ENCODE data around the gene FGD5. TPM values are rescaled to one million over a fixed set of nuclear protein-coding genes. Genes with fewer than 3 reads are reported as not detected.

The FGD5 gene
- polyA plus RNA-seq, 1 of the 3 experiments (the other 2 are of a cell fraction), result not detected

GRCh38 chr3:14885307-14885706 lies 66.5 kb downstream of the FGD5 start:
- no peaks in the 10 kb centered on the region for H3K79me2 ChIP-seq (ENCODE audit: insufficient read depth)
- 77% methylated on average over 13 of the region's 13 CpGs for WGBS (ENCODE audit: low lambda C conversion rate)
- H3F3A ChIP-seq (replicated peaks; ENCODE audit: insufficient read depth), result no peaks in the 10 kb centered on the region
- no peak overlapping the region for H3K27ac ChIP-seq (ENCODE audit: low read depth in 2 of 2, low read length in 1 of 2)
- H3K27me3 ChIP-seq (ENCODE audit: insufficient read depth), result no peaks in the 10 kb centered on the region; the same call in 1 of the 2 replicates
- H3K9me2 ChIP-seq, result no peaks in the 10 kb centered on the region
- POLR2A ChIA-PET, result no interaction called here
- H3K36me3 ChIP-seq (replicated peaks in 1 of 2; ENCODE audit: control insufficient read depth in 1 of 2, insufficient read depth in 2 of 2, low read length in 1 of 2), result no peaks in the 10 kb centered on the region
- peaks cover 0 to 7% of the 10 kb centered on the region in 2 experiments; a peak in 1 of 4 replicates for H3K4me1 ChIP-seq (ENCODE audit: control insufficient read depth in 1 of 2, insufficient read depth in 2 of 2, low read depth in 1 of 2, low read length in 1 of 2)
- TF ChIP-seq ZBTB33 (IDR thresholded peaks at IDR 0.05; ENCODE audit: borderline replicate concordance, low read depth) (no peak), NFIC (IDR thresholded peaks at IDR 0.05; ENCODE audit: borderline replicate concordance) (no peak), IRF3 (IDR thresholded peaks at IDR 0.05; ENCODE audit: low read depth, low read length) (no peak), FOSL2 (IDR thresholded peaks at IDR 0.05; ENCODE audit: borderline replicate concordance, low read depth) (no peak), SMC3 (IDR thresholded peaks at IDR 0.05; ENCODE audit: low read depth, low read length) (no peak), RFX5 (IDR thresholded peaks at IDR 0.05; ENCODE audit: low read length) (no peak), RXRA (IDR thresholded peaks at IDR 0.05; ENCODE audit: borderline replicate concordance, low read depth) (no peak)
- no peak overlapping the region for H2AFZ ChIP-seq (ENCODE audit: low read depth)
- no peak overlapping the region for H3K4me2 ChIP-seq
- no peak for DNase-seq
- no peaks in the 10 kb centered on the region for H3K9me3 ChIP-seq
- no peaks in the 10 kb centered on the region for H4K20me1 ChIP-seq (ENCODE audit: insufficient read depth)
- no peak overlapping the region for H3K4me3 ChIP-seq (ENCODE audit: low read depth in 2 of 2, low read length in 1 of 2)
- CTCF ChIA-PET, result no interaction called here
- H3K9ac ChIP-seq, result no peak overlapping the region

GRCh38 chr3:14886101-14886500 lies 67.3 kb downstream of the FGD5 start:
- no peaks in the 10 kb centered on the region; the same call in 1 of the 2 replicates for H3K27me3 ChIP-seq (ENCODE audit: insufficient read depth)
- no peak overlapping the region for H3K27ac ChIP-seq (ENCODE audit: low read depth in 2 of 2, low read length in 1 of 2)
- no peaks in the 10 kb centered on the region for H3F3A ChIP-seq (replicated peaks; ENCODE audit: insufficient read depth)
- POLR2A ChIA-PET, result no interaction called here
- H3K4me1 ChIP-seq (ENCODE audit: control insufficient read depth in 1 of 2, insufficient read depth in 2 of 2, low read depth in 1 of 2, low read length in 1 of 2), result no peaks in the 10 kb centered on the region; a peak in 1 of 4 replicates
- no peaks in the 10 kb centered on the region for H3K36me3 ChIP-seq (replicated peaks in 1 of 2; ENCODE audit: control insufficient read depth in 1 of 2, insufficient read depth in 2 of 2, low read length in 1 of 2)
- WGBS (ENCODE audit: low lambda C conversion rate), result no CpG with 5 or more reads among the region's 3 CpGs
- no peak overlapping the region for H3K9ac ChIP-seq
- CTCF ChIA-PET, result interaction anchor here (1.0 kb wide), 1 partner anchor 40 kb away, joined by 3 read pairs; no protein-coding TSS in a partner anchor
- no peaks in the 10 kb centered on the region for H3K9me2 ChIP-seq
- no peak overlapping the region for H3K4me3 ChIP-seq (ENCODE audit: low read depth in 2 of 2, low read length in 1 of 2)
- H3K79me2 ChIP-seq (ENCODE audit: insufficient read depth), result no peaks in the 10 kb centered on the region
- no peaks in the 10 kb centered on the region for H3K9me3 ChIP-seq
- no peaks in the 10 kb centered on the region for H4K20me1 ChIP-seq (ENCODE audit: insufficient read depth)
- no peak for DNase-seq
- TF ChIP-seq EP300 (IDR thresholded peaks at IDR 0.05; ENCODE audit: borderline replicate concordance in 1 of 2, low read depth in 1 of 2, low read length in 1 of 2) (no peak), RAD21 (IDR thresholded peaks at IDR 0.05; ENCODE audit: low read length) (no peak), TCF12 (IDR thresholded peaks at IDR 0.05) (no peak), POLR2AphosphoS5 (IDR thresholded peaks at IDR 0.05; ENCODE audit: low read depth, low read length) (no peak), NFIC (IDR thresholded peaks at IDR 0.05; ENCODE audit: borderline replicate concordance) (no peak), CTCF (IDR thresholded peaks at IDR 0.05) (no peak), NRF1 (IDR thresholded peaks at IDR 0.05; ENCODE audit: low read depth, low read length) (no peak), EZH2phosphoT487 (IDR thresholded peaks at IDR 0.05; ENCODE audit: borderline replicate concordance, low read depth) (no peak), MXI1 (IDR thresholded peaks at IDR 0.05; ENCODE audit: low read depth, low read length) (no peak), USF2 (IDR thresholded peaks at IDR 0.05; ENCODE audit: borderline replicate concordance, low read depth, low read length) (no peak), SMC3 (IDR thresholded peaks at IDR 0.05; ENCODE audit: low read depth, low read length) (no peak), TAF1 (IDR thresholded peaks at IDR 0.05; ENCODE audit: borderline replicate concordance, low read depth, low read length) (no peak), TEAD4 (IDR thresholded peaks at IDR 0.05; ENCODE audit: borderline replicate concordance, insufficient read depth) (no peak), USF1 (IDR thresholded peaks at IDR 0.05; ENCODE audit: borderline replicate concordance, low read depth) (no peak)
- no peak overlapping the region for H3K4me2 ChIP-seq
- no peak overlapping the region for H2AFZ ChIP-seq (ENCODE audit: low read depth)

All from SK-N-SH (cell line).